Measurements from ENCODE around the gene HIGD1B. TPM values are rescaled to one million over a fixed set of nuclear protein-coding genes. Genes with fewer than 3 reads are reported as not detected.

HIGD1B gene
- total and polyA plus RNA-seq, 2 of the 4 experiments (the other 2 are of a cell fraction), result not detected

DNA sequence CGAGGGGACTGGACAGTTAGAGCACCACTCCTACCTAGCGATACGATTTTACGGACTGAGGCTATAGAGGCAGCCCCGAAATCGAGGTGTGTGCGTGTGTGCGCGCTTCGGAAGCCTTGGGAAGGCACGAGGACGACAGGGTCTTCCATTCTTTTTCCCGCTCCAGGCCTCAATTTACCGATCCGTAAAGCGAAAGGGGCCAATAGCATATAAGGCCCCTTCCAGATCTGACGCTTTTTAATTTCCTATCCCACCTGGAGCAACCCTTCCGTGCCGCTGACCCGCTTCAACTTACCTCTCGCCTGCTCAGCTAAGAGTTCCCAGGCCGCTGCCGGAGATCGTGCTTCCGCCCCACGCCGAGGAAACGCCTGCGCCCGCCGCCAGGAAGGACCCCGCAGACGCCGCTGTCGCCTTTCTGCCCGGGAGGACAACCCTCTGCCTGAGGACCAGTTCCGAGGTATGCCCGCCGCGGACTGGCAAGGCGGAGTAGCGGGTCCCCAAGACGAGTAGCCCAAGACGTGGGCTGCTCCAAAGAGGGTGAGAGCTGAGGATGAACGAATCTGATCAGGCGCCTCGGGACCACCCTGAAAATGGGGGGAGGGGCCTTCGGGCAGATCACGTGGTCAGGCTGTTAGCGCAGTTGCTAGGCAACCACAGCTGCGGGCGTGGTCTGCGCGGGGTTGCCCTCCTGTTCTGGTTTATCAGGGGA is 51.5 kb downstream of the HIGD1B start, which contains the start of gene EFTUD2:
TSS of gene EFTUD2 (minus strand) at position 372 of the 709 bp plus-strand sequence. CDS start 4,924 bp downstream, outside the sequence.
- dilution Hi-C loops (cut with HindIII; ENCODE audit: low sequenced_read_pairs, unreplicated experiment) (no loop called here), intact Hi-C loops (cut with micrococcal nuclease) (no loop called here), in situ Hi-C loops (cut with MboI; ENCODE audit: low sequenced_read_pairs) (no loop called here)
- Histone ChIP-seq H2AK9ac (replicated peaks; ENCODE audit: low read depth, low read length, poor library complexity) (peak within 1 kb of the TSS; percentile 98), H2BK20ac (ENCODE audit: low read depth, low read length) (peak within 1 kb of the TSS; percentile 94), H4K20me1 (ENCODE audit: insufficient read depth, low read length) (peaks cover 4% of the 10 kb centered on the region; the same call in 1 of the 2 replicates), H3K9ac (ENCODE audit: low read depth, low read length) (peak within 1 kb of the TSS; percentile 87), H2BK120ac (ENCODE audit: low read depth, low read length) (peak within 1 kb of the TSS; percentile 98), H3K36me3 (ENCODE audit: control insufficient read depth, insufficient read depth, low read length) (no peaks in the 10 kb centered on the region), H3K27me3 (ENCODE audit: control insufficient read depth, insufficient read depth, low read length) (no peaks in the 10 kb centered on the region), H3K23ac (ENCODE audit: low read depth, low read length) (peak within 1 kb of the TSS; percentile 97), H3K4me1 (ENCODE audit: control insufficient read depth, insufficient read depth, low read length) (peaks cover 19% of the 10 kb centered on the region), H2BK5ac (ENCODE audit: low read depth, low read length, poor library complexity, severe bottlenecking) (peak within 1 kb of the TSS; percentile 97), H3K4me3 (ENCODE audit: insufficient read depth, low read depth, low read length) (peak within 1 kb of the TSS; percentile 65), H3K79me1 (ENCODE audit: low read depth in 1 of 2, low read length in 2 of 2) (peaks cover 12 to 28% of the 10 kb centered on the region in 2 experiments; a peak in 3 of 4 replicates), H3K27ac (ENCODE audit: insufficient read depth, low read length) (peak within 1 kb of the TSS; percentile 89), H2AK5ac (ENCODE audit: low read depth, low read length) (peak within 1 kb of the TSS; percentile 94), H3K14ac (replicated peaks; ENCODE audit: low read depth, low read length) (peak within 1 kb of the TSS; percentile 100), H3K9me1 (ENCODE audit: insufficient read depth, low read length) (peaks cover 14% of the 10 kb centered on the region), H3K56ac (ENCODE audit: extremely low read depth, insufficient read depth, low read length) (peak within 1 kb of the TSS; percentile 100), H3K18ac (ENCODE audit: low read depth, low read length) (peak within 1 kb of the TSS; percentile 83), H2AFZ (replicated peaks; ENCODE audit: low read length, poor library complexity) (peak within 1 kb of the TSS; percentile 97), H3K4ac (ENCODE audit: low read depth, low read length) (peak within 1 kb of the TSS; percentile 100), H4K91ac (ENCODE audit: insufficient read depth, low read depth, low read length) (peak within 1 kb of the TSS; percentile 100), H3K4me2 (ENCODE audit: low read depth, low read length) (peak within 1 kb of the TSS; percentile 84), H4K5ac (ENCODE audit: low read depth, low read length) (peak within 1 kb of the TSS; percentile 73), H4K8ac (ENCODE audit: low read depth in 2 of 2, low read length in 2 of 2) (peak within 1 kb of the TSS; percentile 73 to 98), H3K9me3 (ENCODE audit: control insufficient read depth, insufficient read depth, low read length) (no peaks in the 10 kb centered on the region), H2BK15ac (ENCODE audit: low read depth, low read length) (peak within 1 kb of the TSS; percentile 100)
- POLR2A ChIA-PET (ENCODE audit: unreplicated experiment), result interaction anchor here (0.8 kb wide), 1 partner anchor 10 kb away, joined by 3 read pairs; no protein-coding TSS in a partner anchor
- CTCF ChIA-PET, result interaction anchor here (0.5 kb wide), 1 partner anchor 22 kb away, joined by 3 read pairs; no protein-coding TSS in a partner anchor
- TF ChIP-seq RCOR1 (IDR thresholded peaks at IDR 0.05; ENCODE audit: insufficient replicate concordance, low read length), result no peak
- TF ChIP-seq MAZ (IDR thresholded peaks at IDR 0.05; ENCODE audit: borderline replicate concordance, low read depth, low read length), result no peak; the same call in 1 of the 2 replicates
- TF ChIP-seq, protein P1, sequence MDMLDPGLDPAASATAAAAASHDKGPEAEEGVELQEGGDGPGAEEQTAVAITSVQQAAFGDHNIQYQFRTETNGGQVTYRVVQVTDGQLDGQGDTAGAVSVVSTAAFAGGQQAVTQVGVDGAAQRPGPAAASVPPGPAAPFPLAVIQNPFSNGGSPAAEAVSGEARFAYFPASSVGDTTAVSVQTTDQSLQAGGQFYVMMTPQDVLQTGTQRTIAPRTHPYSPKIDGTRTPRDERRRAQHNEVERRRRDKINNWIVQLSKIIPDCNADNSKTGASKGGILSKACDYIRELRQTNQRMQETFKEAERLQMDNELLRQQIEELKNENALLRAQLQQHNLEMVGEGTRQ (IDR thresholded peaks at IDR 0.05; ENCODE audit: low read depth, low read length), result peak; percentile 96
- peak; percentile 58 for TF ChIP-seq BHLHE40 (IDR thresholded peaks at IDR 0.05; ENCODE audit: low read depth, low read length)
- TF ChIP-seq, protein P2, sequence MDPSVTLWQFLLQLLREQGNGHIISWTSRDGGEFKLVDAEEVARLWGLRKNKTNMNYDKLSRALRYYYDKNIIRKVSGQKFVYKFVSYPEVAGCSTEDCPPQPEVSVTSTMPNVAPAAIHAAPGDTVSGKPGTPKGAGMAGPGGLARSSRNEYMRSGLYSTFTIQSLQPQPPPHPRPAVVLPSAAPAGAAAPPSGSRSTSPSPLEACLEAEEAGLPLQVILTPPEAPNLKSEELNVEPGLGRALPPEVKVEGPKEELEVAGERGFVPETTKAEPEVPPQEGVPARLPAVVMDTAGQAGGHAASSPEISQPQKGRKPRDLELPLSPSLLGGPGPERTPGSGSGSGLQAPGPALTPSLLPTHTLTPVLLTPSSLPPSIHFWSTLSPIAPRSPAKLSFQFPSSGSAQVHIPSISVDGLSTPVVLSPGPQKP (IDR thresholded peaks at IDR 0.05; ENCODE audit: borderline replicate concordance, low read depth, low read length), result no peak; the same call in 1 of the 2 replicates
- peak; percentile 24; the same call in 1 of the 2 replicates for TF ChIP-seq CHD1 (IDR thresholded peaks at IDR 0.05; ENCODE audit: low read depth, low read length)
- TF ChIP-seq RFX5 (IDR thresholded peaks at IDR 0.05; ENCODE audit: low read depth, low read length), result no peak
- TF ChIP-seq NFE2L2 (IDR thresholded peaks at IDR 0.05; ENCODE audit: low read depth, low read length), result peak; percentile 31; the same call in 1 of the 2 replicates
- peak; percentile 41; the same call in 1 of the 2 replicates for TF ChIP-seq FOS (IDR thresholded peaks at IDR 0.05; ENCODE audit: low read depth, low read length)
- peak; percentile 88 for TF ChIP-seq MXI1 (IDR thresholded peaks at IDR 0.05; ENCODE audit: borderline replicate concordance, low read depth, low read length)
- TF ChIP-seq POLR2A (IDR thresholded peaks at IDR 0.05; ENCODE audit: low read depth, low read length), result peak; percentile 91
- ATAC-seq (ENCODE audit: low read depth), result peak; percentile 92
- DNase-seq, result peak; percentile 84
- TSS peak; percentile 80 for BruUV-seq (replicated peaks)
- 0% methylated on average over 34 of the region's 54 CpGs; no CpG with 5 or more reads in 1 of the 2 experiments for WGBS, 2 experiments (ENCODE audit: extremely low coverage in 2 of 2, insufficient read length in 1 of 2)

Measured in IMR-90 (cell line).